Mesothelial cell of epicardium (in vitro differentiated cells): ENCODE measurements around the gene KIAA0319L. TPM values are rescaled to one million over a fixed set of nuclear protein-coding genes. Genes with fewer than 3 reads are reported as not detected.

Source experiments
- DNase-seq, 2 experiments: peaks; one replicate each; pipeline ENCODE4 v3.0.0; 2021; ENCODE audit warnings: low spot score in 2 of 2; ENCODE audit not compliant: unreplicated experiment in 2 of 2
- H3K27ac Mint-ChIP-seq: 2 replicates; pipeline ENCODE4 v1.8.0; 2021; ENCODE audit warnings: mixed read lengths
- H3K27me3 Mint-ChIP-seq: 2 replicates; pipeline ENCODE4 v1.8.0; 2021; ENCODE audit warnings: low read depth, mixed read lengths
- H3K36me3 Mint-ChIP-seq: 2 replicates; pipeline ENCODE4 v1.8.0; 2021; ENCODE audit warnings: mixed read lengths
- H3K4me1 Mint-ChIP-seq: 2 replicates; pipeline ENCODE4 v1.8.0; 2021; ENCODE audit warnings: mixed read lengths
- H3K4me3 Mint-ChIP-seq: 2 replicates; pipeline ENCODE4 v1.8.0; 2021; ENCODE audit warnings: mild to moderate bottlenecking, moderate library complexity, mixed read lengths
- H3K9me3 Mint-ChIP-seq: 2 replicates; pipeline ENCODE4 v1.8.0; 2021; ENCODE audit warnings: mixed read lengths
- total RNA-seq: library from RNA; stranded (reverse); gene quantifications from 3 replicates; pipeline ENCODE4 v1.2.1, GENCODE V29; 2021
- TF ChIP-seq, protein P1 (sequence below): fragments of 200-600 bp; sonication (generic); IDR thresholded peaks from one replicate; pipeline ENCODE4 v1.5.0; 2021; ENCODE audit warnings: antibody characterized with exemption; ENCODE audit not compliant: unreplicated experiment

The KIAA0319L gene
- total RNA-seq, 1 donor from 2014 or later = 72.5 TPM

DNA sequence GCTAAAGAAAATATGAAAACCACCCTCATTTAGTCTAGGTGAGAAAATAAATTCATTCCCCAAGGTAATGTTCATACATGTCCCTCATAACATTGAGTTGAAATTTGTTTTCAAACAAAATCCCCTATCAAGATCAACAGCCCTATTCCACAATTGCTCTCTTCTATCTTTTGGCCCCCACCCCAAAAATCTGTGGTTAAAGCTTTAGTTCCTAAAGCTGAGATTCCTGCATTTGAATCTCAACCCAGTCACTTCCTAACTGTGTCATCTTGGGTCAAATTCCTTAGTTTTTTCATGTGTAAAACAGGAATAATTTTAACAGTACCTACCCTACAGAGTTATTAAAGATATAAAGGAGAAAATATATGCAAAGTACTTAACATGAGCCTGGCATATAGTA, 22.0 kb downstream of the KIAA0319L start:
- Mint-ChIP-seq H3K4me1 (peaks cover 53% of the 10 kb centered on the region), H3K36me3 (peaks cover 13% of the 10 kb centered on the region), H3K4me3 (no peak overlapping the region), H3K27ac (no peak overlapping the region), H3K27me3 (no peaks in the 10 kb centered on the region), H3K9me3 (peaks cover 7% of the 10 kb centered on the region)
- DNase-seq = no peak
- TF ChIP-seq, protein P1, sequence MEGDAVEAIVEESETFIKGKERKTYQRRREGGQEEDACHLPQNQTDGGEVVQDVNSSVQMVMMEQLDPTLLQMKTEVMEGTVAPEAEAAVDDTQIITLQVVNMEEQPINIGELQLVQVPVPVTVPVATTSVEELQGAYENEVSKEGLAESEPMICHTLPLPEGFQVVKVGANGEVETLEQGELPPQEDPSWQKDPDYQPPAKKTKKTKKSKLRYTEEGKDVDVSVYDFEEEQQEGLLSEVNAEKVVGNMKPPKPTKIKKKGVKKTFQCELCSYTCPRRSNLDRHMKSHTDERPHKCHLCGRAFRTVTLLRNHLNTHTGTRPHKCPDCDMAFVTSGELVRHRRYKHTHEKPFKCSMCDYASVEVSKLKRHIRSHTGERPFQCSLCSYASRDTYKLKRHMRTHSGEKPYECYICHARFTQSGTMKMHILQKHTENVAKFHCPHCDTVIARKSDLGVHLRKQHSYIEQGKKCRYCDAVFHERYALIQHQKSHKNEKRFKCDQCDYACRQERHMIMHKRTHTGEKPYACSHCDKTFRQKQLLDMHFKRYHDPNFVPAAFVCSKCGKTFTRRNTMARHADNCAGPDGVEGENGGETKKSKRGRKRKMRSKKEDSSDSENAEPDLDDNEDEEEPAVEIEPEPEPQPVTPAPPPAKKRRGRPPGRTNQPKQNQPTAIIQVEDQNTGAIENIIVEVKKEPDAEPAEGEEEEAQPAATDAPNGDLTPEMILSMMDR = no peak

DNA sequence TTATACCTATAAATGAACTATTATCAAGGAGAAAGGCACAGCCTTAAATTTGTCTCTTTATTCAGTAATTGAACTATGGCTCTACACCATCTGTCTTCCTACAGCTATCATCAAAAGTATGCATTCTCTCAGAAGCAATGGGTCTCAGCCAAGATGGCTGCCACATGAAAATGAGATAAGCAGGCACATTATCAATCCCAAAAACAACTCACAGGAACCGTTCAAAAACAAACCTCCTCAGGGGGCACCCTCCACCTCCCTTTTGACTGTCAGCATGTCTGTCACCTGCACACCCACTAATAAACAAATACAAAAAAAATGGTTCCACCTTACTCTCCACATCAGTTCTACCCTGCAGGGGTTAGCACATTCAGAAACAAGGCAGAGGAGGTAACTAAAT, 23.6 kb downstream of the KIAA0319L start:
- H3K9me3 Mint-ChIP-seq = peaks cover 22% of the 10 kb centered on the region
- H3K4me3 Mint-ChIP-seq = no peak overlapping the region
- no peak for DNase-seq
- peaks cover 27% of the 10 kb centered on the region for H3K36me3 Mint-ChIP-seq
- no peak overlapping the region for H3K27ac Mint-ChIP-seq
- H3K27me3 Mint-ChIP-seq = no peaks in the 10 kb centered on the region
- TF ChIP-seq, protein P1 = no peak
- H3K4me1 Mint-ChIP-seq = peaks cover 43% of the 10 kb centered on the region

DNA sequence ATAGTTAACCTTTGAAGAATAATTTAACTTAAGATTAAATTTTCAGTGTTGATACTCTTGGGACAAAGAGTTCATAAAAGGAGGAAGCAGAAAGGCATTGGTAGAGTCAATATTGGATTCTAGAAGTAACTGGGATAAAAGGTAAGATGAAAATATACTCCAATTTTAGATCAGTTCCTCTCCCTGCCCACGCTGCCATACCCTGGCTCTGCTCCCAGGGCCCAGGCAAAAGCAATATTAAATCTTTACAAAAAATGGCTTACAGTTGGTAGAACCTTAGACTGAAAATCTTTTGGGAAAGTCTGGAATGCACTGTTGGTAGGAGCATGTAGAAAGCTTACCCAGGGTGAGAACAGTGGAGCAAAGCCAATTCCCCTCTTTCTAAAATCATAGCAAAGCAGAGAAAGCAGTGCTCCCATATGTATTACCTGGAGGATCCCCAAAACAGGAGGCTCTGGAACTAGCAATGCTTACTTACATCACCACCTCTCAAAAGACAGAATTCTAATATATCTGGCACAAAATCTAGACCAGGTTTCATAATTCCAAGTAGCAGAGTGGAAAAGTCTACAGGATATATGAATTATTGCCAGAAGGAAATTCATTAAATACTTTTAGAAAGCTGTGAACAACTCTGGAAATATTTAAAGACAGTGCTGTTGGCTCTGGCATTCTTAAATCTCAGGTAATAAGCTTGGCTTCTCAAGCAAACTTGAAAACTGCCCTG, 24.5 kb downstream of the KIAA0319L start:
- peaks cover 34% of the 10 kb centered on the region for H3K36me3 Mint-ChIP-seq

DNA sequence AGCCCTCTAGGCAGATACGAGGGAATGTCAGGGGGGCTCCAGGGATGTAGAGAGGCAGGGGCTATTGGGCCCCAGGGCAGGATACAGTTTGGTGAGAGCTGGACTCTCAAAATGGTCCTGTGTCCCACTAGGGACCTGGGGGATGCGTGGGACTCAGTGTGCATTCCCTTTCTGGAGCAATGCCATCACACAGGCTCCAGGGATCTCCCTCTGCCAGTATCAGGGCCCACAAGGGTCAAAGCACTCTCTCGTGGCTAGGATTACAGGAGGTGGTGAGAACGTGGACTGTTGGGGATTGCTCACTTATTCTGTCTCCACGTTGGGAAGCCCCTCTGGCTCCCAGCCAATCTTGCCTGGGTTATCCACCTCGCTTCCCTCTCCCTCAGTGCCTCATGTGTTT, 25.8 kb downstream of the KIAA0319L start:
- Mint-ChIP-seq H3K4me3 (no peak overlapping the region), H3K27me3 (no peaks in the 10 kb centered on the region), H3K27ac (no peak overlapping the region), H3K4me1 (peaks cover 27% of the 10 kb centered on the region), H3K36me3 (peaks cover 40% of the 10 kb centered on the region), H3K9me3 (peaks cover 43% of the 10 kb centered on the region)
- TF ChIP-seq, protein P1 = no peak
- no peak for DNase-seq

More for the DNA sequence above, 24.5 kb downstream of the KIAA0319L start:
- no peak for DNase-seq
- peak overlapping the region; percentile 34 for H3K27ac Mint-ChIP-seq
- peaks cover 40% of the 10 kb centered on the region for H3K4me1 Mint-ChIP-seq
- TF ChIP-seq, protein P1 = no peak
- no peaks in the 10 kb centered on the region for H3K27me3 Mint-ChIP-seq
- no peak overlapping the region for H3K4me3 Mint-ChIP-seq
- peaks cover 31% of the 10 kb centered on the region for H3K9me3 Mint-ChIP-seq

GRCh38 chr1:35530946-35531345, 26.3 kb downstream of the KIAA0319L start:
- Mint-ChIP-seq H3K4me3 (no peak overlapping the region), H3K4me1 (peaks cover 23% of the 10 kb centered on the region), H3K9me3 (peaks cover 43% of the 10 kb centered on the region), H3K27ac (no peak overlapping the region), H3K27me3 (no peaks in the 10 kb centered on the region), H3K36me3 (peaks cover 40% of the 10 kb centered on the region)
- TF ChIP-seq, protein P1 = no peak
- no peak for DNase-seq
